ENCODE measurements around the gene RIPOR2.
"Not testable (repeated sequence)": the region's sequence is repeated elsewhere in the genome, so short reads cannot be mapped to it uniquely, and the experiment has no call there.

Gene RIPOR2

DNA sequence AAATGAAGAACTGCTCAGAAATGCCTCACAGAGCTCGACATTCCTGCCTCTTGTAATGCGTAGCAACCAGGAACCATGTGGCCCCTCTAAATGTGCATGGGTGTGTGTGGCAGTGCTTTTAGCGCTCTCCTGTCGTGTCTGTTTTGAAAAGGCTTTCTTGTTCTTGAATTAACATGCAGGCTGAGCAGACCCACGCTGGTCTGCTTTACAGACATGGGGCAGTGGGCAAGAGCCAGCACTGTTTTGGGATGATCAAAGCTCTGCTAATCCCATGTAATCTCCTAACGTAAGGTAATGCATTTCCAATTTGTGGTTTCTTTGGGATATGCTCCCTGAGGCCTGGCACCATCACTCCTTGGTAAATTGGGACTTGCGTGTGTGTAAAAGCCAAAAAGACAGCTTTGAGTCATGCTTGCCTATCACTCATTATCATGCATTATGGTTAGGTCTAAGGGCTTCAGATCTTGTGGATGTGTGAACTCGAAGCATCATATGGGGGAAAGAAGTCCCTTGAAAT, 11.8 kb downstream of the RIPOR2 start:
- Mint-ChIP-seq H3K4me3 (peak overlapping the region; percentile 32), H3K27ac (peak overlapping the region; percentile 81), H3K4me1 (peaks cover 96% of the 10 kb centered on the region), H3K27me3 (no peaks in the 10 kb centered on the region), H3K9me3 (peaks cover 6% of the 10 kb centered on the region), H3K36me3 (peaks cover 8% of the 10 kb centered on the region)
- no peak for ATAC-seq

GRCh38 chr6:24922814-24923213, 12.9 kb downstream of the RIPOR2 start:
- no peak for ATAC-seq
- Mint-ChIP-seq H3K36me3 (peaks cover 8% of the 10 kb centered on the region), H3K9me3 (peaks cover 6% of the 10 kb centered on the region), H3K4me1 (peaks cover 96% of the 10 kb centered on the region), H3K27ac (peak overlapping the region; percentile 81), H3K27me3 (no peaks in the 10 kb centered on the region), H3K4me3 (peak overlapping the region; percentile 52)

GRCh38 chr6:24922170-24922569, 13.6 kb downstream of the RIPOR2 start:
- ATAC-seq = peak; percentile 3
- peaks cover 2% of the 10 kb centered on the region for H3K36me3 Mint-ChIP-seq
- H3K4me3 Mint-ChIP-seq = no peak overlapping the region
- peaks cover under 1% of the 10 kb centered on the region for H3K9me3 Mint-ChIP-seq
- peak overlapping the region; percentile 81 for H3K27ac Mint-ChIP-seq
- H3K4me1 Mint-ChIP-seq = peaks cover 94% of the 10 kb centered on the region
- no peaks in the 10 kb centered on the region for H3K27me3 Mint-ChIP-seq

- H3K36me3 Mint-ChIP-seq = peaks cover 9% of the 10 kb centered on the region
- no peaks in the 10 kb centered on the region for H3K27me3 Mint-ChIP-seq
- H3K9me3 Mint-ChIP-seq = no peaks in the 10 kb centered on the region
- H3K4me1 Mint-ChIP-seq = peaks cover 89% of the 10 kb centered on the region
- ATAC-seq = no peak
- peak overlapping the region; percentile 81 for H3K27ac Mint-ChIP-seq
- H3K4me3 Mint-ChIP-seq = peak overlapping the region; percentile 70
Measured at GRCh38 chr6:24920136-24920535, 15.6 kb downstream of the RIPOR2 start.

DNA sequence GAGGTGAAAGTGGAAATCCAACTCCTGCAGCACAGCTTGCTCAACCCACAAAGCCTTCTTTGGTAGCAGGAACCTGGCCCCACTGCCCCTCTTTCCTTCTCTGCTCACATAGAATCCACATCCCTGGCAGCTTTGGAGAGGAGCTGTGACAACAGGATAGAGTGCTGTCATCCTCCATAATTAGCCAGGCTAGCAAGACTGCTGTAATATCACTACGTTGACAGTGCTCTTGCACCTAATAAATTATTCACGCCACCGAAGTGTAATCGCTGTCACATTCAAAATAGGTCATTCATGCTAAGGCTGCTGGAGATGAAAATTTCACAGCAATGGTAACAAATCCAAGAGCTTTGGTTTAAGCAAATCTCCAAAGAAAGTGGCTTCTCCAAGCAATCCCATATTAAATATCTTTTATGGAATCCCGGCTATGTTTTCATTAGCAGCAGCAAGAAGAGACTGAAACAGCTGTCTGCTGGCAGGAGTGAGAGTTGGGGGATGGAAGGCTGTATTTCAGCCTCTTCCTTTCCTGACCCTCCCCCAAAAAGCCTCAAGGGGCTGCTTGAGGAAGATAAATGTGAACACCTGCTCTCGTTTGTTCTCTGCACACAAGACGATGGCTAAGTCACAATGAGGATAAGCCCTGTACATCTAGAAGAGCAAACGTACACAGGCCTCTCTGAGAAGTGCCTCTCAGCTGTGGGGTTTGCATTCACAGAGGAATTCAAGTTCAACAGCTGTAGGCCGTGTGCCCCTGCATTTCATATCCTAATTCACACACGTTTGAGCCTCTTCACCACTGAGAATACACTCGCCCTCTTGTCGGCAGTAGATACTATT, 16.5 kb downstream of the RIPOR2 start:
- Mint-ChIP-seq H3K9me3 (no peaks in the 10 kb centered on the region), H3K4me3 (peak overlapping the region; percentile 70), H3K36me3 (peaks cover 9% of the 10 kb centered on the region), H3K27ac (peak overlapping the region; percentile 81), H3K4me1 (peaks cover 89% of the 10 kb centered on the region), H3K27me3 (no peaks in the 10 kb centered on the region)
- peak; percentile 70 for ATAC-seq

DNA sequence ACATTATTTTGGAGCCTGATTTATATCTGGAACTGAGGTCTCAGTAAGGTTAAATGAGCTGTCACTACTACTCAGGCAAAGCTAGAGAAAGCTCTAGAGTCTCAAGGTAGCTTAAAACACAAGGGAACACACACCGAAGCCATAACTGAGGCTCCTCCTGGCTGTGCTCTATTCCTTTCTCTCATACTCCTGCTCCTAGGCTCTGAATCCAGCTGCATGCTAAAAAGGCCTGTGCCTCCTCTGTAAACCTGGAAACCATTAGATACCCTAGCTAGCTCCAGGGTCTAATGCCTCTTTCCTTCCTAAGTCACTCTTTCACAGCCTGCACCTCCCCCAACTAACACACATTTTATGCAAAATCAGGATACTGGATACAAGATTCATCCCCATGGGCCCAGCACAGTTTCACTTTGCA, 17.1 kb downstream of the RIPOR2 start:
- H3K4me3 Mint-ChIP-seq = peak overlapping the region; percentile 70
- no peak for ATAC-seq
- peaks cover 9% of the 10 kb centered on the region for H3K36me3 Mint-ChIP-seq
- H3K9me3 Mint-ChIP-seq = no peaks in the 10 kb centered on the region
- H3K4me1 Mint-ChIP-seq = peaks cover 90% of the 10 kb centered on the region
- peak overlapping the region; percentile 81 for H3K27ac Mint-ChIP-seq
- no peaks in the 10 kb centered on the region for H3K27me3 Mint-ChIP-seq

DNA sequence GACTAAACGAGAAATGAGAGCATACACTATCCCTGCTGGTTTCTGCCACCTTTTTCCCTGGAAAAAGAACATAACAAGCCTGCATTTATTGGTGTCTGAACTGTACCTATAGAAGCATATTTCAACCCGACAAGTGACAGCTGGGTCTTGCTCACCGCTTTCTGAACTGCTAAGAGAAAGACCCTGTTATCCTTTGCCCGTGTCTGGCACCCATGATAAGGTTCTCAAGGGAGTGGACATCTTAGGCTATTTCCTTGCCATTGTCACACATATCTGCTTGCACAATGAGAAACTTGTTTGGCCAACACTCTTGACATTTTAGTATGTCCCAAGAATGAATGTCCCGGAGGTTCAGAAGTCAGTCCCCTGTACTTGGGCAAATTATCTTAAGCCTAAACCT, 19.3 kb downstream of the RIPOR2 start:
- H3K4me3 Mint-ChIP-seq = no peak overlapping the region
- H3K27ac Mint-ChIP-seq = peak overlapping the region; percentile 90
- no peaks in the 10 kb centered on the region for H3K27me3 Mint-ChIP-seq
- H3K9me3 Mint-ChIP-seq = no peaks in the 10 kb centered on the region
- peaks cover 9% of the 10 kb centered on the region for H3K36me3 Mint-ChIP-seq
- ATAC-seq = no peak
- H3K4me1 Mint-ChIP-seq = peaks cover 93% of the 10 kb centered on the region

- Mint-ChIP-seq H3K27ac (peak overlapping the region; percentile 90), H3K4me3 (no peak overlapping the region), H3K27me3 (no peaks in the 10 kb centered on the region), H3K4me1 (peaks cover 86% of the 10 kb centered on the region), H3K36me3 (peaks cover 9% of the 10 kb centered on the region), H3K9me3 (no peaks in the 10 kb centered on the region)
- ATAC-seq = no peak
Measured at GRCh38 chr6:24915641-24916040, 20.1 kb downstream of the RIPOR2 start.

- Mint-ChIP-seq H3K27ac (peak overlapping the region; percentile 90), H3K4me3 (peak overlapping the region; percentile 28), H3K4me1 (peaks cover 86% of the 10 kb centered on the region)
- not testable (repeated sequence) for H3K27me3 Mint-ChIP-seq, H3K9me3 Mint-ChIP-seq, ATAC-seq, H3K36me3 Mint-ChIP-seq
Measured at GRCh38 chr6:24914082-24914481, 21.7 kb downstream of the RIPOR2 start.

DNA sequence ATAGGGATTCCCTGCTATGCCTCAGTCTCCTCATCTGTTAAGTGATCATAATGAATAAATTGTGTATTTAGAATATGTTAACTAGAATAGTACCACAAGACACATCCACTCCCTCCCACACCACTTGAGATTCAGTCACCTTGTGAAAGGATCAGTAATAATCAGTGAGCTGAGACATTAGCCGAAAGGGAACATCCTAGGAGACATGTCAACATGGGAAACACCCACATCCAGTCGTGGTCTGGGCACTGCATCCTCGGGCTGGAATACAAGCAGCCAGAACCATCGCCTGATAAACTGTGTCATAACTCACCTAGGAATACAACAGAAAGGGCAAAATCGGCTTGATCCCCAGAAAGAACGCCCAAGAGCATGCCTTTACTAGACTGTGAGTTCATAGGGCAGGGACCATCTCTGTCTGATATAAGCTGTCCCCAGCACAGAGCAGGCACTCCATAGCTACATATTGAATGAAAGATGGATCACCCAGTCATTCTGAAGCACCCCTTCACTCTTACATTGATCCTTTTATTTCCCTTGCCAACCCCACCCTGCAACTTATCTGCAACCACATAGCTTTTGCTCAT, 23.9 kb downstream of the RIPOR2 start:
- H3K27ac Mint-ChIP-seq = peak overlapping the region; percentile 90
- H3K4me1 Mint-ChIP-seq = peaks cover 90% of the 10 kb centered on the region
- peaks cover 9% of the 10 kb centered on the region for H3K36me3 Mint-ChIP-seq
- H3K27me3 Mint-ChIP-seq = no peaks in the 10 kb centered on the region
- H3K4me3 Mint-ChIP-seq = peak overlapping the region; percentile 89
- no peaks in the 10 kb centered on the region for H3K9me3 Mint-ChIP-seq
- ATAC-seq = no peak

GRCh38 chr6:24910961-24911725, 24.6 kb downstream of the RIPOR2 start:
- peak; percentile 61 for ATAC-seq
- no peaks in the 10 kb centered on the region for H3K9me3 Mint-ChIP-seq

DNA sequence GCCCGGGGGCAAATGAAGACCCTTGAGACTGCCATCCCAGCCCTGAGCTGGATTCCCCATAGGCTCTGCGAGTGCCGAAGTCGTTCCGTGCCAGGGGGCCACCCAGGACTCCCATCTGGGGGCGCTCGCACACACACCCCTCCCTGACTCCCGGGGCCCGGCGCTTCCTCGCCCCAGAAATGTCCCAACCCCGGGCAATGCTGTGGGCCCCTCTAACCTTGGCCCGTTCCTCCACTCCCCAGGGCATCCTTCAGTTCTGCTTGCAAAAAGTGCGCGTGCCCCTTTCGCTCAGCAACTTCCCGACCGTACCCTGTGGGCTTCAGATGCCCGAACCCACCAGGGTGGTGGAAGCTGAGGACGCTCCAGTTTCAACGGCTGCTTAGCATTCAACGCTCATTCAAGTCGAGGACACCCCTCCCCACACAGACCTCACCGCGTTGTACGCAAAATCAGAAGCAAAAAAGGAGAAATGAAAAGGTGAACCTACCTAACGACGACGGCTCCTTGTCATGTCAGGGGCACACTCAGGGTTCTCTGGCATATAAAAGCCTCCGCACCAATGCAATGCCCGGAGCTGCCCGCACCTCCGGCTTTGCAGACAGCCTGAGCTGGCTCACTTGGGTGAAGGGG, 25.3 kb downstream of the RIPOR2 start:
- Mint-ChIP-seq H3K27me3 (no peaks in the 10 kb centered on the region), H3K4me1 (peaks cover 92% of the 10 kb centered on the region), H3K27ac (peak overlapping the region; percentile 90), H3K9me3 (no peaks in the 10 kb centered on the region), H3K36me3 (peaks cover 10% of the 10 kb centered on the region), H3K4me3 (peak overlapping the region; percentile 89)
- peak; percentile 89 for ATAC-seq

More at GRCh38 chr6:24910961-24911725, 24.6 kb downstream of the RIPOR2 start:
- Mint-ChIP-seq H3K4me3 (peak overlapping the region; percentile 89), H3K27me3 (no peaks in the 10 kb centered on the region), H3K36me3 (peaks cover 13% of the 10 kb centered on the region), H3K27ac (peak overlapping the region; percentile 90), H3K4me1 (peaks cover 92% of the 10 kb centered on the region)

DNA sequence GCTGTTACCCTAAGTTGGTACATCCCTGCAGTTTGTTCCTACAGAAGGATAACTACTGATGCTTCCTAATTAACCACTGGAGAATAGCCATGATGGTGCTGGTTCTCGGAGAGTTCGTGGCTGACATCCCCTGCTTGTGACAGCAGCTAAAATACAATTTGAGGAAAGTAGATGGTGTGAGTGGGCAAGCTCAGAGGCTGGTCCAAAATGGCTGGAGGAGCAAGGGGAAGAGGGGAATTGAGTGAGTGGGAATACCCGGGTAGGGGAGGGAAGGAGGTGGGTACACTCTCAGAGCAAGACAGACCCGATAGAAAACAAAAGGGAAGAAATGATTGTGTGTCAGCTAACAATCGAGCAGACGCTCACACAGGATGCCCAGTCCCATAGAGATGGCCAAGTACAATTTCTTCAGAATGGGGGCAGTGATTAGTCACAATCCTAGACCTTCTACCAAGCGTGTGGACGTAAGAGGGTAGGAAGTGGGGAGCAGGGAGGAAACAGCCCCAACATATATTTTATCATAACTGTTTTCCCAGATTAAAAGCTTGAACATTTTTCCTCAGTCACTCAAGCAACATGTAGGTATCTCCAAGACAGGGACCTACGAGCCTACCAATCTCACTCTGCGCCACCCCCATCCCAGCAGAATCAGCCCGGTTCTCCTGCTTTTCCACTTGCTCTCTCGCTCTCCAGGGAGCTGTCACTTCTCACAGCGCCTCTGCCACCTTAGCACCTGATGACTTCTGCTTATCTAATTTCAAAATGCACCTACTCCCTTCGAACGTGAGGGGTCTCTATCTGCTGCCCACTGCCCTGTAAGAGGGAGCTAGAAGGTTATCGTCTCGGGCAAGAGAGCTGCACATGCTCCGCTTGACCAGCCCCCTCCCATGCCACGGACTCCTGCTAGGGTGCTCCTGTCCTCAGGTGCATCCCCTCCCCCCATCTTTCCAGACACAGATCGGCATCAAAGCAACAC, 26.2 kb downstream of the RIPOR2 start:
- Mint-ChIP-seq H3K36me3 (peaks cover 19% of the 10 kb centered on the region), H3K27ac (peak overlapping the region; percentile 90), H3K9me3 (no peaks in the 10 kb centered on the region), H3K4me1 (peaks cover 92% of the 10 kb centered on the region), H3K27me3 (no peaks in the 10 kb centered on the region), H3K4me3 (peak overlapping the region; percentile 89)
- peak; percentile 3 for ATAC-seq

- Mint-ChIP-seq H3K27ac (peak overlapping the region; percentile 90), H3K36me3 (peaks cover 28% of the 10 kb centered on the region), H3K4me3 (peak overlapping the region; percentile 89), H3K9me3 (no peaks in the 10 kb centered on the region), H3K4me1 (peaks cover 92% of the 10 kb centered on the region), H3K27me3 (no peaks in the 10 kb centered on the region)
- no peak for ATAC-seq
Measured at GRCh38 chr6:24908650-24909035, 27.1 kb downstream of the RIPOR2 start.

Measured in stimulated activated memory B cell treated with anti-CD40 and anti-IgM and Interleukin-4, amounts not matched to agents 10 μg/mL and 1 μg/mL and 100 μg/mL, for 72 hours (primary cell).